ENCODE data around the gene MYO1H. TPM values are rescaled to one million over a fixed set of nuclear protein-coding genes. Genes with fewer than 3 reads are reported as not detected.

MYO1H gene
- total RNA-seq, 1 donor from 2014 or later, result not detected

- no peaks in the 10 kb centered on the region for H3K27me3 ChIP-seq (ENCODE audit: control insufficient read depth, insufficient read depth, low read length)
- DNase-seq (ENCODE audit: low read depth), result no peak
- no peaks in the 10 kb centered on the region for H3K36me3 ChIP-seq (ENCODE audit: control insufficient read depth, insufficient read depth, low read length)
- no peak overlapping the region for H3K4me3 ChIP-seq (ENCODE audit: low read depth, low read length)
- no peak for TF ChIP-seq CTCF (IDR thresholded peaks at IDR 0.05; ENCODE audit: insufficient read depth, low read length, poor library complexity, severe bottlenecking)
Measured at GRCh38 chr12:109378569-109378968, 30.9 kb downstream of the MYO1H start.

DNA sequence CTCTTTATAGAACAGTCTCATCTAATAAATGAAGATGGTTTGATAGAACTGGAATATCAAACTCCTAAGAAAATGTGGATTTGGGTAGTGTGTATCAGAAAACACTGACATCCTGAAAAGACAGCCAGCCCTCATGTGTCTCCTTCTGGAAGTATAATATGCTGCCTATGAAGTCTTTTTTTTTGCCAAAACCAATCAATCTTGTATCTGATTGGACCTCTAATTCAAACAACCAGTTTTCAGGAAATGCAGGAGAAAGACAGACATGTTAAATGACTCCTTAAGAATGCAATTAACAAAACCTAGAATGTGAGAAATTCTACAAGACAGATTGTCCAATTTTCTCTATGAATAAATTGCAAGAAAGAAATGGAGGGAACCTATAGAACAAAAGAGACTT lies 34.3 kb downstream of the MYO1H start:
- Histone ChIP-seq H3K36me3 (ENCODE audit: control insufficient read depth, insufficient read depth, low read length) (no peaks in the 10 kb centered on the region), H3K4me3 (ENCODE audit: low read depth, low read length) (no peak overlapping the region), H3K27me3 (ENCODE audit: control insufficient read depth, insufficient read depth, low read length) (no peaks in the 10 kb centered on the region)
- no peak for TF ChIP-seq CTCF (IDR thresholded peaks at IDR 0.05; ENCODE audit: insufficient read depth, low read length, poor library complexity, severe bottlenecking)
- no peak for DNase-seq (ENCODE audit: low read depth)

DNA sequence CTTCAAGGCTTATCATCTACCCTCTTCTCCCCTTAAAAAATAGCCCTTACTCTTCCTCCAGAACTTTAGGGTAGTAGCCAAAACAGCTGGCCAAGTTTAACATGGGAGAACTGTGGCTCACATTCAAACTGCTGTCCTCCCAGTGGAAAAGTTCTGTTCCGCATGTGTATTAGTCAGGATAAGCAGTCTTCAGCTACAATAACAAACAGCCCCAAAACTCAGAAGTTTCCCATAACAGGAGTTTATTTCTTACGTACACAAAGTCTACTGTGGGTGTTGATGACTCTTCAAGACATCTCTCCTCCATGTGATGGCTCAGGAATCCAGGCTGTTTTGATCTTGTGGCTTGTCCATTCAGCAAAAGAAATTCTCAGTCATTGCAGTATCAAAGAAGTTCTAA lies 35.5 kb downstream of the MYO1H start:
- no peak for DNase-seq (ENCODE audit: low read depth)
- Histone ChIP-seq H3K4me3 (ENCODE audit: low read depth, low read length) (no peak overlapping the region), H3K36me3 (ENCODE audit: control insufficient read depth, insufficient read depth, low read length) (no peaks in the 10 kb centered on the region), H3K27me3 (ENCODE audit: control insufficient read depth, insufficient read depth, low read length) (no peaks in the 10 kb centered on the region)
- TF ChIP-seq CTCF (IDR thresholded peaks at IDR 0.05; ENCODE audit: insufficient read depth, low read length, poor library complexity, severe bottlenecking), result no peak

- no peaks in the 10 kb centered on the region for H3K27me3 ChIP-seq (ENCODE audit: control insufficient read depth, insufficient read depth, low read length)
- peak; percentile 43 for TF ChIP-seq CTCF (IDR thresholded peaks at IDR 0.05; ENCODE audit: insufficient read depth, low read length, poor library complexity, severe bottlenecking)
- H3K4me3 ChIP-seq (ENCODE audit: low read depth, low read length), result no peak overlapping the region
- no peaks in the 10 kb centered on the region for H3K36me3 ChIP-seq (ENCODE audit: control insufficient read depth, insufficient read depth, low read length)
- DNase-seq (ENCODE audit: low read depth), result no peak
Measured at GRCh38 chr12:109385339-109386058, 37.8 kb downstream of the MYO1H start.

GRCh38 chr12:109386059-109386433 lies 38.3 kb downstream of the MYO1H start:
- no peak for DNase-seq (ENCODE audit: low read depth)
- Histone ChIP-seq H3K36me3 (ENCODE audit: control insufficient read depth, insufficient read depth, low read length) (no peaks in the 10 kb centered on the region), H3K27me3 (ENCODE audit: control insufficient read depth, insufficient read depth, low read length) (no peaks in the 10 kb centered on the region), H3K4me3 (ENCODE audit: low read depth, low read length) (no peak overlapping the region)
- TF ChIP-seq CTCF (IDR thresholded peaks at IDR 0.05; ENCODE audit: insufficient read depth, low read length, poor library complexity, severe bottlenecking), result no peak
